GM21515 (cell line): ENCODE measurements around the gene THOP1.

Source experiments
- ATAC-seq: cut with Tn5 transposase; IDR thresholded peaks from one replicate; pipeline ENCODE4 v1.9.1; 2021; ENCODE audit not compliant: unreplicated experiment

The THOP1 gene

DNA sequence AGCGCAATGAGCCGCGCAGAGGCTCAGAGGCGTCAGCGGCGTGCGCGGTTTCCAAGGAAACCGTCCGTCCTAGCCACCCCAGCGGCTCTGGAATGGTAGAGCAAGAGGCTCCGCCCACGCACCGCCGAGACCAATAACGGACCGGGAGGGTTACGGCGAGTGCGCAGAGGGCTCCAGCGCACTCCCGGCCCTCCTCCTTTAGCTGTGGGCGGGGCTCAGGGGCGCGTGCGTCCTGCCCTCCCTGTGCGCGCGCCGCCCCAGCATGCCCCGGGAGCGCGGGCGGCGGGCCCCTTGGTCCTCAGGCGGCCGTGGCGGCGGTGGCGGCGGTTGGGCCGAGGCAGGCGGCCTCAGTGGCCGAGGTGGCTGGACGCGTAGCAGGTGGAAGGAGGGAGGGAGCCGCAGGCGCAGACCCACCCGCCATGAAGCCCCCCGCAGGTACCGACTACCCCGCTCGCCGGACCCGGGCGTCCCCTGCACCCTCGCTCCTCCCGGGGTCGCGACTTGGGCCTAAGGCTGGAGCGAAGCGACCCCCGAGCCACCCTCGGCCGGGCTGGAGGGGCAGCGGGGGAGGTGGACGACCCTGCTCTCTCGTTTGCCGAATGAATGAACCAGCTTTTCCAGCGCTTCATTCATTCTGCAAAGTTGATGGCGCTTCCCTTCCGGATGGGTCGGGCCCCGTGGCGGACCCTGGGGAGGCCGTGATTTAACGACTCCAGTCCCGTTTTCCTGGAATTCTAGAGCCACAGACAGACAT is at the start of gene THOP1:
Gene THOP1, plus strand, starts transcription at position 260 of the 754 bp plus-strand sequence. Its CDS starts 160 bp downstream, at position 420.
- peak; percentile 50 for ATAC-seq

DNA sequence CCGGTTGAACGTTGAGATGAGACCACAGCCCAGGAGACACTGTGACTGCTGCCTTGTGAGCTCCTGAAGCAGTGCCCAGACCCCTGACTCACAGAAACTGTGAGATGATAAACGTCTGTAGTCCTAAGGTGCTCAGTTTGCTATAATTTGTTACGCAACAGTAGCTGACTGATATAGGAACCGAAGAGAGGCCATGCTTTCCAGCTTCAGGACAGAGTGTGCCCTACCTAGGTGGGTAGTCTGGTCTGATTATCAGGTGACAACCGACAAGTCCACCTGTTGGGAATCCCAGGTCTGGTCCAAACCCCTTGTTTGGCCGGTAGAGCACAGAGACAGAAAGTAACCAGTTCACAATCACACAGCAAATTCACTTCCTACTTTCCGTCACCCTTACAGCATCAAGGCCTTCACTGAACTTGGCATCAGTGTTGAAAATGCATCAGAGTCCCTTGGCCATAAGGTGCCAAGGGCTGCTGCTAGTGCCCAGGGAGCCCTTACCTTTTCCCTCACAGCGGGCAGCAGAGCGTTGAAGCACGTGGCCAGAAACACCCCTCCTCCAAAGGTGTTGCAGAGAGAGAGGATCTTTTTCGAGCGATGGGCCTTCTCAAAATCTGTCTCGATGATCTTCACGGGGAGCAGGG is 48.6 kb upstream of the THOP1 start:
- no peak for ATAC-seq

DNA sequence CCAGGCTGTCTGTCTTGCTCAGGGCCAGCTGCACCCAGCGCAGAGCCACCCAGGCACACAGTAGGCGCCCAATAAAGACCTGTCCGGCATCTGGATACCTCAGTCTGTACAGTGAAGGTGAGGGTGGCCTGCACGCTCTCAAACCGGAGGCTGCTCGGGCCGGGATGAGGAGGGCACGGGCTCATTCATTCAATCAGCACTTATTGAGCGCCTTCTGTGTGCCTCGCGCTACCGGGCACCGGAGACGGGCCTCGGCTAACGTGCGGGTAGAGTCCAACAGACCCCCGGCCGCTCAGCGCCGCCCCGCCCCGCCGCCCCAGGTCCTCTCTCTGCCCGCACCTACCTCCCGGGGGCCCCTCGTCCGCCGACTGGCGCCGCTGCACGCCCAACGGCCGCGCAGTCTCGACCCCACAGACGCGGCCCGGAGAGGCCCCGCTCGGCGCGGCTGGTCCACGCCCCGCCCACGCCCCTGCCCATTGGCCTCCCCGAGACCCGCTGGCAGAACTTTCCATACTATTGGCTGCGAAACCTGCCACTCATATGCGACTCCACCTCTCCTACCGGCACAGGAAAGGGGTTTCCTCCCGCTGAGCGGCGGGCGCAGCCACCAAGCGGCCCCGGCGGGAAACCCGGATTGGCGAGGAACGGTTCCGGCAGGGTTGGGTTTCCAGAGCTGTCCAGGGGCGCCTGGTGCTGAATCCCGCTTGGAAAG is 45.5 kb upstream of the THOP1 start, which contains the start of gene SLC39A3:
Gene SLC39A3, minus strand, starts transcription at position 416 of the 712 bp plus-strand sequence. CDS start 2,760 bp downstream, outside the sequence.
- peak; percentile 91 for ATAC-seq

DNA sequence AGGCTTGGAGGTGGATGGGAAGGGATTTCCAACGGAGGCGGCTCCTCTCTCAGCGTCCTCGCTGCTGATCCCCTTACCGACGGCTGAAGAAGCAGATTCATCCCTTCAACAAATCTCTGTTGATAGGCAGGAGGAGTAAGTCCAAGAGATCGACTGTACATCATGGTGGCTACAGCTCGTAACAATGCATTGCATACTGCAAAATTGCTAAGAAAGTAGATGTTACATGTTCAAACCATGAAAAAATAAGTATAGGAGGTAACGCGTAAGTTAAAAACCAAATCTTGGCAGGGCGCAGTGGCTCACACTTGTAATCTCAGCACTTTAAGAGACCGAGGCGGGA is 45.0 kb upstream of the THOP1 start:
- ATAC-seq, result no peak

DNA sequence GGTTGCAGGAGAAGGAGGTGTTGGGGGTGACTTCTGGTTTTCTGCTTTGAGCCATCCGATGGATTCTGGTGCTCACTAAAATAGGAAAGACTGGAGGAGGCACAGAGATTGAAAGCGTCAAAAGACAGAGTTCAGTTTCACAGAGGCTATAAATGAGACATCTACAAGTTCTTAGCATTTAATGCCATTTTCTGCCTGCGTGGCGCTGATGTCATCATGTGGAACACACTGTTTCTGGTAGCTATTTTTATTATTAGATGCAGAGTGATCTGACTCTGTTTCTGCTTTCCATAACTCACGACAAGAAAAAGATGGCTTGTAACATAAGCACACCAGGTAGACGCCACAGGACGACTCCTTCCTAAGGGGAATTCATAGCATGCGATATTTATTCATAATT is 42.2 kb upstream of the THOP1 start:
- ATAC-seq, result no peak

DNA sequence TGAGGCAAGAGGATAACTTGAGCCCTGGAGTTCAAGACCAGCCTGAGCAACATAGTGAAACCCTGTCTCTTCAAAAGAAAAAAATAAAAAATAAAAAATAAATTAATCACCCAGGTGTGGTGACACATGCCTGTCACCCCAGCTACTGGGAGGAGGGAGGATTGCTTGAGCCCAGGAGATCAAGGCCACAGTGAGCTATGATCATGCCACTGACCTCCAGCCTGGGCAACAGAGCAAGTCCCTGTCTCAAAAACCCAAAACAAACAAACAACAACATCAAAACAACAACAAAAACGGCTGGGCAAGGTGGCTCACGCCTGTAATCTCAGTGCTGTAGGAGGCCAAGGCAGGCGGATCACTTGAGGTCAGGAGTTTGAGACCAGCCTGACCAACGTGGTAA is 41.2 kb upstream of the THOP1 start:
- ATAC-seq, result no peak

DNA sequence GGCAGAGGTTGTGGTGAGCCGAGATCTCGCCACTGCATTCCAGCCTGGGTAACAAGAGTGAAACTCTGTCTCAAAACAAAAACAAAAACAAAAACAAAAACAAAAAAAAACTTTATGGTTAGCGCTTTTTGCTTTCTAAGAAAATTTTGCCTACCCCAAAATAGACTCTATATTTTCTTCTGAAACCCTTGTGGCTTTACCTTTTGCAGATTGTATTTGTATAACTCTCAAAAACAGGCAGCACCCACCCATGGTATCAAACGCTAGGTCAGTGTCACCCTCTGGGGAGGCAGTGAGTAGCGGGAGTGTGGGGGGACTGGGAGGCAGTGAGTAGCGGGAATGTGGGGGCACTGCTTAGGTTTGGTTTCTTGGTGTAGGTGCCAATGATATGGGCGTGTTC is 38.0 kb upstream of the THOP1 start:
- ATAC-seq, result no peak

DNA sequence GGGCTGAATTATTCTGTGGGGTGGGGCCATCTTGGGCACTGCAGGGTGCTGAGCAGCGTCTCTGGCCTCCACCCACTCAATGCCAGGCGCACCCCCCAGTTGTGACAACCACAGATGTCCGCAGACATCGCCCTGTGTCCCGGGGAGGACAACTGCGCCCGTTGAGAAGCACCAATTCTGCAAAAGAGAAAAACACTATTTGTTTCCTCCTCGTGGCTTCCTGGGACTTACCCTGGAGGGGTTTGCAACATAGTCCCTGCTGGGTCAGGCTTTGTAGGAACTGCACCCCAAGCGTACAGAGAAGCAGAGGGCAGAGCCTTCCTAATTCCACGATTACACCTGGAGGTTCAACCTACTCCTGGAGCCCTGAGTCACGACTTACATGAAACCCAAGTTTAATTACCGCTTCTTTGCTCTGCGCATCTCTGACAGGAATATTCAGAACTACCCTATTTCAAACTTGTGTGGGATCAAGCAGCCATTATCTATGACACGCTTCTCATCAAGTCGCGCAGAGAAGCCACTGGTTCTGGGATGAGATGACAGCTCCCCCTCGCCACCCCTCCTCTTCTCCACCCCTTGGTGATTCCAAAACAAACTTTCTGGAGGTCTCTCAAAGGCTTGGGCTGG is 34.4 kb upstream of the THOP1 start:
- no peak for ATAC-seq

DNA sequence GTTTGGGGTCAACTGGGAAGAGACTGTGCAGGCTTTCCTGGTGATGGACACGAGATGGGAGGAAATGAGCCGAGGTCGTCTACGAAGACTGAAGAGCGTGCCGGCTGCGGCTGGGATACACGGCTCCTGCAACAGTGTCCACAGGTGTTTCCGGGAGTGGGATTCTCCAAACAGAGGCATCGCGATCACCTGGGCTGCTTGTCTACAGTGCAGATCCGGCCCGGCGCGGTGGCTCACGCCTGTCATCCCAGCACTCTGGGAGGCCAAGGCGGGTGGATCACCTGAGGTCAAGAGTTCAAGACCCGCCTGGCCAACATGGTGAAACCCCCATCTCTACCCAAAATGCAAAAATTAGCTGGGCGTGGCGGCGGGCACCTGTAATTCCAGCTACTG is 33.9 kb upstream of the THOP1 start:
- no peak for ATAC-seq

DNA sequence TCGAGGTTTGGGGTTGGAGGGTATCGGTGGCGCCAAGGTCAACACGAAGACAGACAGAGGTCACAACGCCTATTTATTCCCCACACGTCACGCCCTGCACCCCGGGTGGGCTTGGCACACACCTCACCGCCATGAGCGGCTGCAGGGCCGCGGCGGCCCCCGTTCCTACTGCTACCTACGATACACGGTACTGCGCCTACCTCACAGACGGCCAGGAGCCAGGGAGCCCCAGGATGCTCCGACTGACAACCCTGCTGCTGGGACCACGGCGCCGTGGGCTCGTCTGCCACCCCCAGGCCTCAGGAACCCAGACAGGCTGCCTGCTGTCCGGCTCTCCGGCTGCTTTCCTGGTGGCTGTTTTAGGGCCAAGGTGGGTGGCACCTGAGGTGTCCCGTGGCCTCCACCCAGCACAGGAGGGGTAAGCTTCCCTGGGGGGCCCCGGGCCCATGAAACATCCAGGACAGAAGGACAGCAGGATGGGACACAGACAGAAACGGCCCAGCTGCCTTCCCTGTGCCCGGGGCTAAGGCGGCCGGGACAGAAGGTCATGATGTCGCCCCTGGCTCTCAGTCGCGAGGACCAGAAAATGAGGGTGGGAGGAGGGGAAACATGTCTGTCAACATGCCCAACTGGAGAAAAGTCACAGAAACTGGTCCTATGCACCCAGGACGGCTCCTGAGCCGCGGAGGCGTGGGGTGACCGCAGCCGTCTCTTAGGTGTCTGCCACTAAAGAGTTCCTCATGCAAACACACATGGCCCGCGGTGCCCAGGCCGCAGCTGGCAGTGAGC is 30.4 kb upstream of the THOP1 start:
- ATAC-seq, result no peak

DNA sequence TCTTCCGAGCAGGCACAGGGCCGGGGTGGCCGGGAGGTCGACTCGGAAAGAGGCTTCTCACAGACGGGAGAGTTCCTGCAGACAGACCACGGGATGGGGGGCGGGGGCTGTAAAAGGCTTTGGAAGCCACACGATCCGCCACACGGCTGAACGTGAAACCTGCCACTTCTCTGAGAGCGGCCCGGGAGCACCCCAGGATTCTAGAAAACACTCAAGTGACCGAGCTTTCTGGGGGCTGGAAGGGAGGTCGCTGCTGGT is 29.9 kb upstream of the THOP1 start:
- no peak for ATAC-seq

DNA sequence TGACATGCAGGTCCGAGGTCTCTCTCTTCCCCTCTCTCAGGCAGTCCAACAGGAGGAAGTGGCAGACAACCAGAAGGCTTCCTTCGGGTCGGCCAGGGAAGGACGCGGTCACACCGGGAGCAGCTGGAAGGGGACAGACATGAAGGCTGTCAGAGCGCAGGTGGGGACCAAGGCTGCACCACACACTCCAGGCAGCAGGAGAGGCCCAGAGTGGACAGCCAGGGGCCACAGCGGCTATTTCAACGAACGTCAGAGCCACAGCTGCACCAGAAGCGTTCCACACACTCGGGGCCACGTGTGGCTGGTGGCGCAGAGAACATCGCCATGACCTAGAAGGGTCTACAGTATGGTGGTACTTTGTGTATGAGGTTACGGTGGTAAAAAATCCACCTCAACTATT is 29.5 kb upstream of the THOP1 start:
- ATAC-seq, result no peak

DNA sequence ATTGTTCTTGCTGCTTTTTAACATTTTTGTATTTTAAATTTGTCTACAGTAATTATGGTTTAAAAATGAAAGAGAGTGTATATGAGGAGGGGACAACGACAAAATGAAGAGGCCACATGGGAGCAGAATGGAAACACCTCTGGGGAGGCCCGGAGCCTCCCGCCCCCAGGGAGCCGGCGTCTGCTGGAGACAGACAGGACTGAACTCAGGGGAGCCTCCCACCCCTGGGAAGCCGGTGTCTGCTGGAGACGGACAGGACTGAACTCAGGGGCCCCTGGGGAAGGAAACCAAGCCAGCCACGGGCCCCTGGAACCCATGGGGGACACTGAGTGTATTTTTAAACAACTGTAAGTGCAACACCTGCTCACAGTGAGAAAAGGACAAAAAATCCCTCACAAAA is 28.8 kb upstream of the THOP1 start:
- ATAC-seq, result no peak

DNA sequence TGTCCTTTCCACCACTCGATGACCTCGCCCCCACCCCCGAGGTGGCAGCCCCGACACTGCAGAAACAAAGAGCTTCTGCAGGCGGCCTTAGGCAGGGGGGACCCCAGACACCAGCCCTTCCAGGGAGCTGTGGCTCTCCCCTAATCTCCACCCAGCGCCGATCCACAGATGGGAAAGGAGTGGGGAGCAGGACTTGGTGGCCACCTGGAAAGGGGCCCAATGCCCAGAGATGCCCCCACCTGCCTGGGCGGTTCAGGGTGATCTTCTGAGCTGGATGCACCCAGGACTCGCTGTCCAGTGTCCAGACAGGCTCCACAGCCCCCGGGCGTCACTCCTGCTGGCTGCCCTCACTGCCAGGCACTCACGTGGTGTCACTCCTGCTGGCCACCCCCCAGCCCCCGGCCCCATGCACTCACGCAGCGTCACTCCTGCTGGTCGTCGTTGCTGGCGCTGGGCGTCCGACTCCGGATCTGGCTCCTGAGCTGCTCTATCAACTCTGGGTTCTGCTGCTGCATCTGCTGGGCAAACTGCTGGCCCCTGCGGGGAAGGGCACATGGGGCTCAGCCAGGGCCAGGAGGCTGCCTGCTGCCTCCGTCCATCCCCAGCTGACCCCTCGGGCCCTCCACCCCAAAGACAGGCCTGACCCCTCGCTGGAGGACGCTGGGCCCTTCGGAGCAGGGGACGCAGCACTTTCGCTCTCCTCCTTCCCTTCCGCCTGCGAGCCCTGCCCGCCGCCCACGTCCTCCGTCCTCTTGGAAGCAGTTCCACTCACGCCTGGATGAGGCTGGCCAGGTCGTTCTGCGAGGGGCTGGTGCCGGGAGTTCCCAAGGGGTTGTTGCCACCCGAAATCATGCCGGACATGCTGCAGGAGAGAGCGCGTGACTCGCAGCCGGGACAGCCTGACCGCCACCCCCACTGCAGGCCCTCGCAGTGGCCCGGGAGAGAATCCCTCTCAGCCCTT is 28.1 kb upstream of the THOP1 start:
- ATAC-seq, result no peak

DNA sequence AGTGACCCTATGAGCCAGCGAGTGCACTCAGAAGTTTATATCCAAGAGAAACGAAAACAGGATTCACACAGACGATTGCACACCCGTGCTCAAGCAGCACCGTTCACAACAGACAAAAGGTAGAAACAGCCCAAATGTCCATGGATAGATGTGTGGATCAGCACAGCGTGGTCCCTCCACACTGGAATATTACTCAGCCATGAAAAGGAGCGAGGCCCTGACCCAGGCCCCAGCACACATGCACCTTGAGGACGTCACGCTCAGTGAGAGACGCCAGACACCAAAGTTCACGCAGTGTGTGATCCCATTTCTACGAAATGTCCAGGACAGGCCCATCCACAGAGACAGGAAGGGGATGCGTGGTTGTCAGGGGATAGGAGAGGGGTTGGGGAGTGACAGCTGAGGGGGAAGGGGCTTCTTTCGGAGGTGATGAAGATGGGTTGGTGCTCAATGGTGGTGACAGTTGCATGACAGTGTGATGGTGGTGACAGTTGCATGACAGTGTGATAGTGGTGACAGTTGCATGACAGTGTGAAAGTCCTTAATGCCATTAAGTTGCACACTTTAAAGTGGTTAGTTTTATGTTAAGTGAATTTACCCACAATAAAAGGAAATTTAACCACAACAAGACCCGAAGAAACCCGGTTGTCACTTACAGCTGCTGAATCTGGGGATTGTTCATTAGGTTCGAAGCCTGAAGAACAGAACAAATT is 26.5 kb upstream of the THOP1 start:
- no peak for ATAC-seq

DNA sequence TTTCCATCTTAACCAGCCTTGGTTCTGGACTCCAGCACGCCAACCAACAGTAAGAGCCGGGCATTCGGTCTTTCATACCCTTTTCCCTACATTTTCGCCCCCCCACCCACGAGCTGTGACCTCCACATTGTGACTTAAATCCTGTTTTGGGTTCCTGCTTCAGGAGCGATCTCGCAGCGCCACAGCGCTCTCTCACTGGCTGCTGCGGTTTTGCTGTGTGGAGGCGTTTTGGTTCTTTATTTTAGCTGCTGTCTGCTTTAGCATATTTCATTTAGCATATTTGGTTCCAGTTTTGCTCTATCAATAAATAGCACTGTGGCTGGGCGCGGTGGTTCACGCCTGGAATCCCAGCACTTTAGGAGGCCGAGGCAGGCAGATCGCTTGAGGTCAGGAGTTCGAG is 25.9 kb upstream of the THOP1 start:
- no peak for ATAC-seq

DNA sequence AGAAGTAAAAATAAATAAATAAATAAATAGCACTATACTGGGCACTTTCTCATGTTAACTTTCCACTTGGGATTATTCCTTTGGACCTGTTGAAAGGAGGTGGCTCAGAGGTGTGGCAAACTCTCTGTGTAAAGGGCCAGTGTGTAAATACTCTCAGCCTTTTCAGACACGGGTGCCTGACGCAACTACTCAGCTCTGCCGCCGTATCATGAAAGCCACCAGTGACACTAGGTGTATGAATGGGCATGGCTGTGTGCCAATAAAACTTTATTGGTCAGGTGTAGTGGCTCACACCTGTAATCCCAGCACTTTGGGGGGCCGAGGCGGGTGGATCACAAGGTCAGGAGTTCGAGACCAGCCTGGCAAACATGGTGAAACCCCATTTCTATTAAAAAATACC is 25.3 kb upstream of the THOP1 start:
- no peak for ATAC-seq

DNA sequence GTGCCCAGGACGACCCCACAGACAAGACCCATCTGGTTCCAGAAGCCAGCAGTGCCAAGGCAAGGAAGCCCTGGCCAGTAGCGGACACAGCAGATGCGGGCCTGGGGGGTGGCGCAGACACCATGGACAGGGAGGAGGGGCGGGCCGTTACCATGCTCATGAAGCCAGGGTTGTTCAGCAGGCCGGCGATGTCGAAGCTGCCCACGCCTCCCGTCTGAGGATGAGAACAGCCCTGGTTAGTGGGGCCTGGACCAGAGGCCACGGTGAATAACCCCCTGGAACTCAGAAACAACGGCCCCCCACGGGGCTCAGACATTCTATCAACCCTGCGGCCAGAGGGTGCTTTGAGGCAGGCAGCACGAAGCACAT is 24.0 kb upstream of the THOP1 start:
- ATAC-seq, result no peak
